GM18502 (cell line): ENCODE data around the gene PILRB.
"Not testable (repeated sequence)": the region's sequence is repeated elsewhere in the genome, so short reads cannot be mapped to it uniquely, and the experiment has no call there.

ENCODE experiments used
- ATAC-seq: cut with Tn5 transposase; IDR thresholded peaks from one replicate; pipeline ENCODE4 v1.9.1; 2021; ENCODE audit warnings: mild to moderate bottlenecking; ENCODE audit not compliant: unreplicated experiment, poor library complexity

Gene PILRB

GRCh38 chr7:100353685-100354330, 4.1 kb upstream of the PILRB start:
- no peak for ATAC-seq

GRCh38 chr7:100356416-100357068, 1.4 kb upstream of the PILRB start:
- no peak for ATAC-seq

- no peak for ATAC-seq
Observed at GRCh38 chr7:100357131-100357561, 771 bp upstream of the PILRB start.

- no peak for ATAC-seq
Observed at GRCh38 chr7:100358857-100359212, 918 bp downstream of the PILRB start.

- no peak for ATAC-seq
Observed at GRCh38 chr7:100360135-100360854, 2.4 kb downstream of the PILRB start.

- ATAC-seq = no peak
Observed at GRCh38 chr7:100363098-100363497, 5.2 kb downstream of the PILRB start.

GRCh38 chr7:100363797-100364196, 5.9 kb downstream of the PILRB start:
- ATAC-seq = not testable (repeated sequence)

- no peak for ATAC-seq
Observed at GRCh38 chr7:100364480-100364879, 6.6 kb downstream of the PILRB start.

GRCh38 chr7:100365998-100366367, 8.1 kb downstream of the PILRB start:
- not testable (repeated sequence) for ATAC-seq

GRCh38 chr7:100366411-100367250, 8.7 kb downstream of the PILRB start:
- no peak for ATAC-seq

GRCh38 chr7:100367251-100367620, 9.3 kb downstream of the PILRB start:
- no peak for ATAC-seq

GRCh38 chr7:100367676-100368613, 10.0 kb downstream of the PILRB start:
- no peak for ATAC-seq

- peak; percentile 58 for ATAC-seq
Observed at GRCh38 chr7:100369105-100369504, 11.2 kb downstream of the PILRB start.

GRCh38 chr7:100370303-100370702, 12.4 kb downstream of the PILRB start:
- ATAC-seq = no peak

- no peak for ATAC-seq
Observed at GRCh38 chr7:100370746-100371145, 12.8 kb downstream of the PILRB start.

- no peak for ATAC-seq
Observed at GRCh38 chr7:100371561-100372171, 13.7 kb downstream of the PILRB start.

- ATAC-seq = no peak
Observed at GRCh38 chr7:100372256-100372655, 14.3 kb downstream of the PILRB start.

GRCh38 chr7:100372694-100373093, 14.8 kb downstream of the PILRB start:
- ATAC-seq = no peak

- no peak for ATAC-seq
Observed at GRCh38 chr7:100373261-100373831, 15.4 kb downstream of the PILRB start, which contains the start of gene PILRA. PILRA (plus strand) TSS chr7:100373487; CDS start chr7:100373657, 170 bp downstream.
